Omental fat pad (tissue), 4 donors: Measurements from ENCODE around the gene USP32. TPM values are rescaled to one million over a fixed set of nuclear protein-coding genes. Genes with fewer than 3 reads are reported as not detected.
"Not testable (repeated sequence)": the region's sequence is repeated elsewhere in the genome, so short reads cannot be mapped to it uniquely, and the experiment has no call there.

Experiments used
- ATAC-seq: fragments of 150-250 bp; one replicate; pipeline ENCODE4 v1.9.1; 2016; ENCODE audit warnings: mild to moderate bottlenecking, moderate library complexity; ENCODE audit not compliant: low FRiP score
- DNase-seq: peaks from one replicate; pipeline ENCODE4 v3.0.0-alpha.2; 2019; ENCODE audit warnings: low spot score
- total RNA-seq, 4 donors: library from RNA; depleted of rRNA; stranded (reverse); fragments of >200 nt; gene quantifications; one replicate each; pipeline ENCODE4 v1.1.0, GENCODE V29; 2016
- TF ChIP-seq, protein P1 (sequence below), 3 donors: fragments of 450-650 bp; IDR thresholded peaks; one replicate each; pipeline ENCODE4 v1.5.1; 2016 to 2017; ENCODE audit warnings: antibody characterized with exemption in 3 of 3, mild to moderate bottlenecking in 3 of 3, moderate library complexity in 2 of 3

USP32 gene, protein sequence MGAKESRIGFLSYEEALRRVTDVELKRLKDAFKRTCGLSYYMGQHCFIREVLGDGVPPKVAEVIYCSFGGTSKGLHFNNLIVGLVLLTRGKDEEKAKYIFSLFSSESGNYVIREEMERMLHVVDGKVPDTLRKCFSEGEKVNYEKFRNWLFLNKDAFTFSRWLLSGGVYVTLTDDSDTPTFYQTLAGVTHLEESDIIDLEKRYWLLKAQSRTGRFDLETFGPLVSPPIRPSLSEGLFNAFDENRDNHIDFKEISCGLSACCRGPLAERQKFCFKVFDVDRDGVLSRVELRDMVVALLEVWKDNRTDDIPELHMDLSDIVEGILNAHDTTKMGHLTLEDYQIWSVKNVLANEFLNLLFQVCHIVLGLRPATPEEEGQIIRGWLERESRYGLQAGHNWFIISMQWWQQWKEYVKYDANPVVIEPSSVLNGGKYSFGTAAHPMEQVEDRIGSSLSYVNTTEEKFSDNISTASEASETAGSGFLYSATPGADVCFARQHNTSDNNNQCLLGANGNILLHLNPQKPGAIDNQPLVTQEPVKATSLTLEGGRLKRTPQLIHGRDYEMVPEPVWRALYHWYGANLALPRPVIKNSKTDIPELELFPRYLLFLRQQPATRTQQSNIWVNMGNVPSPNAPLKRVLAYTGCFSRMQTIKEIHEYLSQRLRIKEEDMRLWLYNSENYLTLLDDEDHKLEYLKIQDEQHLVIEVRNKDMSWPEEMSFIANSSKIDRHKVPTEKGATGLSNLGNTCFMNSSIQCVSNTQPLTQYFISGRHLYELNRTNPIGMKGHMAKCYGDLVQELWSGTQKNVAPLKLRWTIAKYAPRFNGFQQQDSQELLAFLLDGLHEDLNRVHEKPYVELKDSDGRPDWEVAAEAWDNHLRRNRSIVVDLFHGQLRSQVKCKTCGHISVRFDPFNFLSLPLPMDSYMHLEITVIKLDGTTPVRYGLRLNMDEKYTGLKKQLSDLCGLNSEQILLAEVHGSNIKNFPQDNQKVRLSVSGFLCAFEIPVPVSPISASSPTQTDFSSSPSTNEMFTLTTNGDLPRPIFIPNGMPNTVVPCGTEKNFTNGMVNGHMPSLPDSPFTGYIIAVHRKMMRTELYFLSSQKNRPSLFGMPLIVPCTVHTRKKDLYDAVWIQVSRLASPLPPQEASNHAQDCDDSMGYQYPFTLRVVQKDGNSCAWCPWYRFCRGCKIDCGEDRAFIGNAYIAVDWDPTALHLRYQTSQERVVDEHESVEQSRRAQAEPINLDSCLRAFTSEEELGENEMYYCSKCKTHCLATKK (N-terminal part only)
- 10 to 100 TPM; 53.3 to 91.6 (median 69.7) TPM for total RNA-seq

DNA sequence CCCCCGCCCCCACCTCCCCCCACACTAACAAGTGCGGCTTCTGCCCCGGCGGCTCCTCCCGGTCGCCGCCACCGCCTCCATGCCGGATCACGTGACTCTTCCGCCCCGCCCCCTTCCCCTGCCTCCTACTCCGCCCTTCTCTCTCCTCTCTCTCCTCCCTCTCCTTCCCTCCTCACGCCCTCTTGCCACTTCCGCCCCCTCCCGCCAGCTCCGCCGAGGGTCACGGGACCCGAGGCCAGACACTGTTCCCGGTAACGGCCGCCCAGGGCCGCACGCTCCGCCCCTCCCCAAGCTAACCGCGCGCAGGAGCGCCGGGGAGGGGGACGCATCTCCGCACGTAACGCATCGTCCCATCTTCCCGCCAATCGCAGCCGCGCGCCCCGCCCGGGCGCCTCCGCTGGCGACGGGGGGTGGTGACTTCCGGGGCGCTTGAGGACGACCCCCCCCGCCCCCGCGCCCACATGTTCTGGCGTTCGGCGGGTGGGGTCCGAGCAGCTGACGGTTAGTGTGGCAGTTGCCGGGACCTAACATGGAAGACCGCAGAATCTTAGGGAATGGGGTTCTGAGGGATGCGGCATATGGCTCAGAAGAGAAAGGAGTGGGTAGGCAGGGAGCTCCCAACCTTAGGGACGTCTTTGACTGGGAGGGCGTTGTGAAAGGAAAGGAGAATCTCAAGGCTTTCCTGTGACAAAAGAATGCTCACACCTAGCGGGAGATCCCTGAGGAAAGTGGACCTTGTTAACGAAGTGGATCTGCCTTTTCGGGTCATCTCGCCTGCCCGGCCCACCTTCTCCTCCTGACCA lies at the start of gene USP32:
USP32 (minus strand) TSS at position 92 of the 803 bp plus-strand sequence. CDS start 194 bp downstream, outside the sequence.
- TF ChIP-seq, protein P1, sequence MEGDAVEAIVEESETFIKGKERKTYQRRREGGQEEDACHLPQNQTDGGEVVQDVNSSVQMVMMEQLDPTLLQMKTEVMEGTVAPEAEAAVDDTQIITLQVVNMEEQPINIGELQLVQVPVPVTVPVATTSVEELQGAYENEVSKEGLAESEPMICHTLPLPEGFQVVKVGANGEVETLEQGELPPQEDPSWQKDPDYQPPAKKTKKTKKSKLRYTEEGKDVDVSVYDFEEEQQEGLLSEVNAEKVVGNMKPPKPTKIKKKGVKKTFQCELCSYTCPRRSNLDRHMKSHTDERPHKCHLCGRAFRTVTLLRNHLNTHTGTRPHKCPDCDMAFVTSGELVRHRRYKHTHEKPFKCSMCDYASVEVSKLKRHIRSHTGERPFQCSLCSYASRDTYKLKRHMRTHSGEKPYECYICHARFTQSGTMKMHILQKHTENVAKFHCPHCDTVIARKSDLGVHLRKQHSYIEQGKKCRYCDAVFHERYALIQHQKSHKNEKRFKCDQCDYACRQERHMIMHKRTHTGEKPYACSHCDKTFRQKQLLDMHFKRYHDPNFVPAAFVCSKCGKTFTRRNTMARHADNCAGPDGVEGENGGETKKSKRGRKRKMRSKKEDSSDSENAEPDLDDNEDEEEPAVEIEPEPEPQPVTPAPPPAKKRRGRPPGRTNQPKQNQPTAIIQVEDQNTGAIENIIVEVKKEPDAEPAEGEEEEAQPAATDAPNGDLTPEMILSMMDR (IDR thresholded peaks at IDR 0.05) = no peak
- ATAC-seq (peak; percentile 97), DNase-seq (peak; percentile 97)

DNA sequence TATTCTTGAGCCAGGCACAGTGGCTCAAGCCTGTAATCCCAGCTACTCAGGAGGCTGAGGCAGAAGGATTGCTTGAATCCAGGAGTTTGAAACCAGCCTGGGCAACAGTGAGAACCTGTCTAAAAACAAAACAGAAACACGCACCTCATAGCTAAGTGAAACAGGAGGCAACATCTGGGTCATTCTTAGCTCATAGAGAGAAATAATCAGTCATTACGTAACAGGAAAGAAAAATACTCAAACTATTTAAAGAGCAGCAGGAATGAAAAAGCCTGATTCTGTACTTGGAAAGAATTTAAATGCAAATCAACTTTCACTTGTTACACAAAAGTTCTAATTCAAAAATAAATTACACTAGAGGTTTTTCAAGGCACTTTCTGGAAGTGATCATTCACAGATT lies 47.6 kb upstream of the USP32 start:
- ATAC-seq (no peak), DNase-seq (no peak)
- TF ChIP-seq, protein P1 (IDR thresholded peaks at IDR 0.05) = no peak

DNA sequence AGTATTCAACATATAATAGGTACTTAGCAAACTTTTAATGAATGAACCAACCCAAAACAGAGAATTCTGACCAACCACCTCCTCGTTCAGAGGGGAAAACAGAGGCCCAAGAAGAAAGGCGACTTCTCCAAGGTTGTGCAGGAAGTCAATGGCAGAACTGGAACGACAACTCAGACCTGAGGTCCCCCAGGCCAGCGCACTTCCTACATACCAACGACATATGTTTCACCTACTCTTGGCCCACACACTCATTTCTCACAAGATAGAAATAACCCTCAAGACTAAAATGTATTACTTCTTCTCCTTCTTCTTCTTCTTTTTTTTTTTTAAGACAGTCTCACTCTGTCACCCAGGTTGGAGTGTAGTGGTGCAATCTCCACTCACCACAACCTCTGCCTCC lies 44.7 kb upstream of the USP32 start:
- DNase-seq (no peak), ATAC-seq (no peak)
- TF ChIP-seq, protein P1 (IDR thresholded peaks at IDR 0.05) = no peak

DNA sequence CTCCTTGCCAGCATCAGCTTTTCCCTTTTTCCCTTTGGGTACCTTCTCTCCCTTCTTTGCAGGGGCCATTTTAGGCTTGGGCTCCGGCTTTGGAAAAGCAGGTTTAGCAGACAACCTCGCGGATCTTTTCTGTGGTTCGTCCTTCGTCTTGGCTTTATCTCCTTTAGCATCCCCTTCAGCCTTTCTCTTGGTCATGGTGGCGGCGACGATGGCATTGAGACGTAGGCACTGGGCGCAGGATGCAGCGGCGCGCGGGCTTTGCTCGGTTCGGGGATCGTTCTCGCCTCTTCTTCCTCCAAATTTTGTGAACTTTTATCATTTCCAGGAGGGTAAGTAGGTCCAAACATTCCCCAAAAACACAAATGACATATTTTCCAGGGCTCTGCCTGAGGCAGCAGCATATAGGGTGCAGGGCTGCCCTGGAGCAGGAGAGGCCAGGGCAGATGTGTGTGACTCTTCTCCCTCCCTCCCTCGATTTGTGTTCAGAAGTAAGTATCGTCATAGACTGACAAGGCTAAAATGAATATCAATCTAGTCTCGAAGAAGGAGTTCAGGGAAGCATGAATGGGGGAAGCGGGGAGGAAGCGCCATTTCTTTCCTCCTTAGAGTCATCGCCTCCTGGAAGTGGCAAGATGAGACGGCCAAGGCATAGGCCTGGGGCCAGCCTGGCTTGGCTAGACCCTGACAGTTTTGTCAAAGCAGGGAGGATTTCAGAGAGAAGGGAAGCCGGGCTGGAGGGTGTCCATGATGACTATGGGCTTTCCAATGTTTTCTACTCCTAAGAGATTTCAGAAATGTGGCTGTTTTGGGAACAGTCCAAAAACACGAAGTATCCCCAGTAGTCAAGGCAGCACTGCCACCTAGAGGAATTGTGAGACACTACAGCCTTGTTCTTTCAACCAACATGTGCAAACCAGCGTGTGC lies 43.6 kb upstream of the USP32 start:
- TF ChIP-seq, protein P1 (IDR thresholded peaks at IDR 0.05) = peak in 2 of 3 donors; percentile 57 to 70
- DNase-seq (peak; percentile 50), ATAC-seq (peak; percentile 92)

DNA sequence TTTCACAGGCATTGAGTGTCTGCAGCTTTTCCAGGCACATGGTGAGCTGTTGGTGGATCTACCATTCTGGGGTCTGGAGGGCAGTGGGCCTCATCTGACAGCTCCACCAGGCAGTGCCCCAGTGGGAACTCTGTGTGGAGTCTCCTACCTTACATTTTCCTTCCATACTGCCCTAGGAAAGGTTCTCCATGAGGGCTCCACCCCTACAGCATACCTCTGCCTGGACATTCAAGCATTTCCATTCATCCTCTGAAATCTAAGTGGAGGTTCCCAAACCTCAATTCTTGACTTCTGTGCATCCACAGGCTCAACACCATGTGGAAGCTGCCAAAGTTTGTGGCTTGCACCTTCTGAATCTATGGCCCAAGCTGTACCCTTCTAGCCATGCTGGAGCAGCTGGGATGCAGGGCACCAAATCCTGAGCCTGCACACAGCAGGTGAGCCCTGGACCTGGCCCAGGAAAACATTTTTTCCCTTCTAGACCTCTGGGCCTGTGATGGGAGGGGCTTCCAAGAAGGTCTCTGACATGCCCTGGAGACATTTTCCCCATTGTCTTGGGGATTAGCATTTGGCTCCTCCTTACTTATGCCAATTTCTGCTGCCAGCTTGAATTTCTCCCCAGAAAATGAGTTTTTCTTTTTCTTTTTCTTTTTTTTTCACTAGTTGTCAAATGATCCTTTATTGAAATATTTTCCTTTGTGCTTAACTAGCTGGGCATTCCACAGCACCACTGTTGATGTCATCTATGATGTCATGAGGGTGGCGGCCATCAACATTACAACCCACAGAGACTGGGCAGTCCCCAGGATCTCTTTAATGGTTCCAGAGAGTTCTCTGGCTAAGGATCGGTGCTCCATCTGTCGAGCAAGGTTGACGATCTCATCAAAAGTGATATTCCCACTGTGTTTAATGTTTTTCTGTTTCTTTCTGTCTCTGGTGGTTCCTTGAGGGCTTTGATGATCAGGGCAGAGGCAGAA lies 41.4 kb upstream of the USP32 start:
- ATAC-seq, DNase-seq: not testable (repeated sequence)

DNA sequence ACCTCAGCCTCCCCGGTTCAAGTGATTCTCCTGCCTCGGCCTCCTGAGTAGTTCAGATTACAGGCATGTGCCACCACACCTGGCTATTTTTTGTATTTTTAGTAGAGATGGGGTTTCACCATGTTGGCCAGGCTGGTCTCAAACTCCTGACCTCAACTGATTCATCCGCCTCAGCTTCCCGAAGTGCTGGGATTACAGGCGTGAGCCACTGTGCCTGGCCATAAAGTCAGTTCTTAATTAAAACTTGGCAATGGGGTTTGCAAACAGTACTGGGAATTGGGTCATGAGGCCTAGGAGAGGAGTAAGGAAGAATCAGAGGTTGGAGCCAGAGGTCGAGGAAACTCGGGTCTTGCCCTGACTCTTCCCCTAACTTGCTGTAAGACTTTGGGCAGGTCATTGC lies 38.6 kb upstream of the USP32 start:
- DNase-seq, ATAC-seq: not testable (repeated sequence)

DNA sequence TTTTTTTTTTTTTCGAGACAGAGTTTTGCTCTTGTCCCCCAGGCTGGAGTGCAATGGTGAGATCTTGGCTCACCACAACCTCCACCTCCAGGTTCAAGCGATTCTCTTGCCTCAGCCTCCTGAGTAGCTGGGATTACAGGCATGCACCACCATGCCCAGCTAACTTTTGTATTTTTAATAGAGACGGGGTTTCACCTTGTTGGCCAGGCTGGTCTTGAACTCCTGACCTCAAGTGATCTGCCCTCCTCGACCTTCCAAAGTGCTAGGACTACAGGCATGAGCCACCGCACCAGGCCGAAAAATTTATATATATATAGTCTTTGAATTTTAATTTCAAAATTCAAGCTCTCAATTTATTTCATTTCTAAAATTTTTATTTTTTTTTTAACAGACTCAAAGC lies 36.6 kb upstream of the USP32 start:
- DNase-seq, ATAC-seq: not testable (repeated sequence)
